DMS79 (cell line): Measurements from ENCODE around the gene JAM3.

Experiments
- DNase-seq: peaks from one replicate; lab custom pipeline; 2025; lab: John Stamatoyannopoulos, UW

JAM3 gene

GRCh38 chr11:134145715-134146114 lies 76.8 kb downstream of the JAM3 start:
- no peak for DNase-seq

GRCh38 chr11:134146598-134146997 lies 77.7 kb downstream of the JAM3 start:
- no peak for DNase-seq

- DNase-seq = no peak
Measured at GRCh38 chr11:134149371-134149770, 80.5 kb downstream of the JAM3 start.

- no peak for DNase-seq
Measured at GRCh38 chr11:134150195-134150903, 81.5 kb downstream of the JAM3 start.

- no peak for DNase-seq
Measured at GRCh38 chr11:134151083-134151747, 82.3 kb downstream of the JAM3 start.

GRCh38 chr11:134152696-134153095 lies 83.8 kb downstream of the JAM3 start:
- DNase-seq = no peak

GRCh38 chr11:134153147-134153905 lies 84.5 kb downstream of the JAM3 start:
- DNase-seq = no peak

- no peak for DNase-seq
Measured at GRCh38 chr11:134154441-134154840, 85.6 kb downstream of the JAM3 start.

GRCh38 chr11:134155456-134155855 lies 86.6 kb downstream of the JAM3 start:
- no peak for DNase-seq

GRCh38 chr11:134155946-134156865 lies 87.3 kb downstream of the JAM3 start:
- DNase-seq = no peak

- DNase-seq = no peak
Measured at GRCh38 chr11:134157451-134157850, 88.6 kb downstream of the JAM3 start.

GRCh38 chr11:134158023-134158422 lies 89.2 kb downstream of the JAM3 start:
- DNase-seq = no peak

GRCh38 chr11:134159652-134160051 lies 90.8 kb downstream of the JAM3 start:
- no peak for DNase-seq

- DNase-seq = no peak
Measured at GRCh38 chr11:134164490-134165370, 95.9 kb downstream of the JAM3 start.

- no peak for DNase-seq
Measured at GRCh38 chr11:134170177-134170918, 101.5 kb downstream of the JAM3 start.

- DNase-seq = no peak
Measured at GRCh38 chr11:134170919-134171281, 102.0 kb downstream of the JAM3 start.

- no peak for DNase-seq
Measured at GRCh38 chr11:134171951-134172350, 103.1 kb downstream of the JAM3 start.

- DNase-seq = no peak
Measured at GRCh38 chr11:134173296-134173695, 104.4 kb downstream of the JAM3 start.

GRCh38 chr11:134176284-134176683 lies 107.4 kb downstream of the JAM3 start:
- DNase-seq = no peak

GRCh38 chr11:134178032-134178674 lies 109.3 kb downstream of the JAM3 start:
- DNase-seq = no peak
